ENCODE results near the gene CST7. TPM values are rescaled to one million over a fixed set of nuclear protein-coding genes. Genes with fewer than 3 reads are reported as not detected.

CST7 gene
- total and polyA plus RNA-seq, 10 of the 15 experiments (the other 5 are each of a cell fraction or from before 2014, with no cell fraction given), result 0.69 TPM; not detected in 9

GRCh38 chr20:25007491-25008305, 58.6 kb downstream of the CST7 start (continued):
- no peak for TF ChIP-seq RFX5 (IDR thresholded peaks at IDR 0.05; ENCODE audit: low read depth, low read length)
- TF ChIP-seq SUZ12 (IDR thresholded peaks at IDR 0.05; ENCODE audit: unreplicated experiment), result no peak
- TF ChIP-seq, protein P1, sequence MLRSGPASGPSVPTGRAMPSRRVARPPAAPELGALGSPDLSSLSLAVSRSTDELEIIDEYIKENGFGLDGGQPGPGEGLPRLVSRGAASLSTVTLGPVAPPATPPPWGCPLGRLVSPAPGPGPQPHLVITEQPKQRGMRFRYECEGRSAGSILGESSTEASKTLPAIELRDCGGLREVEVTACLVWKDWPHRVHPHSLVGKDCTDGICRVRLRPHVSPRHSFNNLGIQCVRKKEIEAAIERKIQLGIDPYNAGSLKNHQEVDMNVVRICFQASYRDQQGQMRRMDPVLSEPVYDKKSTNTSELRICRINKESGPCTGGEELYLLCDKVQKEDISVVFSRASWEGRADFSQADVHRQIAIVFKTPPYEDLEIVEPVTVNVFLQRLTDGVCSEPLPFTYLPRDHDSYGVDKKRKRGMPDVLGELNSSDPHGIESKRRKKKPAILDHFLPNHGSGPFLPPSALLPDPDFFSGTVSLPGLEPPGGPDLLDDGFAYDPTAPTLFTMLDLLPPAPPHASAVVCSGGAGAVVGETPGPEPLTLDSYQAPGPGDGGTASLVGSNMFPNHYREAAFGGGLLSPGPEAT (IDR thresholded peaks at IDR 0.05; ENCODE audit: low read depth), result no peak

DNA sequence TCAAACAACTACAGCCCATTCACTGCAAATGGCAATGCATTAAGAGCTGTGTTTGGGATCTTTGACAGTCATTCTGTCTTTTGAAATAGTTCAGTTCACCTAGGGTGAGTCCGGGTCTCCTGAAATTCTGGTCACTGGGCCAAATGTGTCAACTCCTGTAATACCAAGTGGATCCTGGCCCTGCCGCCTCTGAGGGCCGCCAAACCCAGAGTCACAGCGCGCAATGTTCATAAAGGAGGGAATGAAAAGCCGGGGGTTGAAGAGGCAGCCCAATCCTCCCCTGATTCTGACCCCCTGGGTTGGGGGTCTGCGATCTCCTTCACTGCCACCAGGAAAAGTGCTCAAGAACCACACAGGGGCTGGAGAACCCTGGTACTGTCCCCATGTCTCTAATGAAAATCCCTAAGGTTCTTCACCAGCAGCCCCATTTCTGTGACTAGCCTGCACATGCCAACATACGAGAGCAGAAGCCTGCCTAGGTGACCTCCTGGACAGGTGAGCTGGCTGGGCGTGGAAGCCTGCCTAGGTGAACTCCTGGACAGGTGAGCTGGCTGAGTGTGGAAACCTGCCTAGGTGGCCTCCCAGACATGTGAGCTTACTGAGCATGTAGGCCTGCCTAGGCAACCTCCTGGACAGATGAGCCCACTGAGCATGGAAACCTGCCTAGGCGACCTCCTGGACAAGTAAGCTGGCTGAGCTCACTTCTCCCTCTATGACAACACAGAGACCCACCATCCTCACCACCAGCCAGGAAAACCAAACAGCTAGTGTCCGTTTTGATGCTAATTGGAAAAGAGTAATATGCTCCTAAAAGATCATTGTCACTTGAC, 59.5 kb downstream of the CST7 start:
- no peak for FAIRE-seq
- Histone ChIP-seq H2AFZ (ENCODE audit: control insufficient read depth, low read depth, low read length) (no peak overlapping the region), H3K4me1 (ENCODE audit: control insufficient read depth, insufficient read depth, low read length) (no peaks in the 10 kb centered on the region), H3K9me3 (replicated peaks; ENCODE audit: control insufficient read depth, insufficient read depth, low read length) (no peaks in the 10 kb centered on the region), H3K79me2 (ENCODE audit: control insufficient read depth, insufficient read depth, low read length) (no peaks in the 10 kb centered on the region), H3K27ac (ENCODE audit: control insufficient read depth, insufficient read depth) (no peak overlapping the region), H3K36me3 (ENCODE audit: control insufficient read depth in 2 of 2, insufficient read depth in 2 of 2, low read length in 1 of 2) (peaks cover 10 to 18% of the 10 kb centered on the region in 2 experiments; a peak in 3 of 4 replicates), H4K20me1 (ENCODE audit: control insufficient read depth, insufficient read depth) (no peaks in the 10 kb centered on the region), H3K9ac (ENCODE audit: control insufficient read depth, insufficient read depth, low read length) (no peak overlapping the region), H3K27me3 (replicated peaks in 1 of 2; ENCODE audit: control insufficient read depth in 2 of 2, insufficient read depth in 2 of 2, low read length in 1 of 2) (no peaks in the 10 kb centered on the region), H3K4me3 (no peak overlapping the region), H3K4me2 (ENCODE audit: control insufficient read depth, insufficient read depth) (no peak overlapping the region)
- TF ChIP-seq CHD2 (IDR thresholded peaks at IDR 0.05; ENCODE audit: borderline replicate concordance, low read depth, low read length) (no peak), POLR2A (IDR thresholded peaks at IDR 0.05; ENCODE audit: low read depth, low read length) (no peak), HDGF (IDR thresholded peaks at IDR 0.05) (no peak), MYB (IDR thresholded peaks at IDR 0.05; ENCODE audit: borderline replicate concordance, low read depth, low read length) (no peak), SREBF1 (IDR thresholded peaks at IDR 0.05; ENCODE audit: low read length) (no peak), ZNF217 (IDR thresholded peaks at IDR 0.05) (no peak), MYC (IDR thresholded peaks at IDR 0.05; ENCODE audit: insufficient read depth, insufficient read length, insufficient replicate concordance, low read length, severe bottlenecking) (no peak), HDAC6 (IDR thresholded peaks at IDR 0.05; ENCODE audit: unreplicated experiment) (no peak), POLR2AphosphoS5 (IDR thresholded peaks at IDR 0.05; ENCODE audit: low read length) (no peak)
- TF ChIP-seq, protein P2, sequence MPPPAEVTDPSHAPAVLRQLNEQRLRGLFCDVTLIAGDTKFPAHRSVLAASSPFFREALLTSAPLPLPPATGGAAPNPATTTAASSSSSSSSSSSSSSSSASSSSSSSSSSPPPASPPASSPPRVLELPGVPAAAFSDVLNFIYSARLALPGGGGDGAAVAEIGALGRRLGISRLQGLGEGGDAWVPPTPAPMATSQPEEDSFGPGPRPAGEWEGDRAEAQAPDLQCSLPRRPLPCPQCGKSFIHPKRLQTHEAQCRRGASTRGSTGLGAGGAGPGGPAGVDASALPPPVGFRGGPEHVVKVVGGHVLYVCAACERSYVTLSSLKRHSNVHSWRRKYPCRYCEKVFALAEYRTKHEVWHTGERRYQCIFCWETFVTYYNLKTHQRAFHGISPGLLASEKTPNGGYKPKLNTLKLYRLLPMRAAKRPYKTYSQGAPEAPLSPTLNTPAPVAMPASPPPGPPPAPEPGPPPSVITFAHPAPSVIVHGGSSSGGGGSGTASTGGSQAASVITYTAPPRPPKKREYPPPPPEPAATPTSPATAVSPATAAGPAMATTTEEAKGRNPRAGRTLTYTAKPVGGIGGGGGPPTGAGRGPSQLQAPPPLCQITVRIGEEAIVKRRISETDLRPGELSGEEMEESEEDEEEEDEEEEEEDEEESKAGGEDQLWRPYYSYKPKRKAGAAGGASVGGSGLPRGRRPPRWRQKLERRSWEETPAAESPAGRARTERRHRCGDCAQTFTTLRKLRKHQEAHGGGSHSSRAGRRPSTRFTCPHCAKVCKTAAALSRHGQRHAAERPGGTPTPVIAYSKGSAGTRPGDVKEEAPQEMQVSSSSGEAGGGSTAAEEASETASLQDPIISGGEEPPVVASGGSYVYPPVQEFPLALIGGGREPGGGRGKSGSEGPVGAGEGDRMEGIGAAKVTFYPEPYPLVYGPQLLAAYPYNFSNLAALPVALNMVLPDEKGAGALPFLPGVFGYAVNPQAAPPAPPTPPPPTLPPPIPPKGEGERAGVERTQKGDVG (CRISPR knock-in tag; IDR thresholded peaks at IDR 0.05), result no peak
- no peak for ATAC-seq
- no peak for DNase-seq (ENCODE audit: low read depth, low spot score)
- WGBS (ENCODE audit: insufficient coverage, insufficient replicate concordance, low lambda C conversion rate, missing lambda C conversion rate), result 88% methylated on average over 11 of the region's 11 CpGs
- SMC1A ChIA-PET (ENCODE audit: uncharacterized antibody, unreplicated experiment), result interaction anchor here (1.0 to 1.3 kb wide), 2 partner anchors 51 to 57 kb away, joined by 3 read pairs; no protein-coding TSS in a partner anchor
- RAD21 ChIA-PET (ENCODE audit: unreplicated experiment), result interaction anchor here (0.5 kb wide), 1 partner anchor 14 kb away, joined by 3 read pairs; no protein-coding TSS in a partner anchor
- in situ Hi-C loops (cut with MboI), result no loop called here
- CTCF ChIA-PET, result interaction anchor here (0.8 to 3.0 kb wide), 4 partner anchors 13 to 57 kb away, joined by 3 to 9 read pairs (median 4); partner anchors contain the start of gene ACSS1
- intact Hi-C loops (cut with micrococcal nuclease; ENCODE audit: unreplicated experiment), result no loop called here
- BruUV-seq (replicated peaks), result no TSS peak
- POLR2A ChIA-PET, result no interaction called here
